Adrenal gland (tissue), 5 donors: ENCODE data around the gene FNDC3B.

Experiments used
- POLR2A ChIP-seq, 2 donors: fragments of 450-650 bp; IDR thresholded peaks; one replicate each; pipeline ENCODE4 v1.6.1; 2017; ENCODE audit warnings: antibody characterized with exemption in 2 of 2, mild to moderate bottlenecking in 2 of 2, moderate library complexity in 1 of 2
- TF ChIP-seq, protein P1 (sequence below), 6 experiments: fragments of 450-650 bp in 4 of 6; fragments of 200-600 bp in 2 of 6; sonication (generic) in 1 of 6; IDR thresholded peaks; 1 replicate in 5 of 6; 2 replicates in 1 of 6; pipeline versions ENCODE4 v1.5.1 to v1.8.0; 2016 to 2021; ENCODE audit warnings: antibody characterized with exemption in 6 of 6, mild to moderate bottlenecking in 2 of 6, moderate library complexity in 1 of 6
- donor health status: DM: no; HTN: no; CAD: no.

GRCh38 chr3:172177046-172177445, 137.7 kb downstream of the FNDC3B start:
- TF ChIP-seq, protein P1, sequence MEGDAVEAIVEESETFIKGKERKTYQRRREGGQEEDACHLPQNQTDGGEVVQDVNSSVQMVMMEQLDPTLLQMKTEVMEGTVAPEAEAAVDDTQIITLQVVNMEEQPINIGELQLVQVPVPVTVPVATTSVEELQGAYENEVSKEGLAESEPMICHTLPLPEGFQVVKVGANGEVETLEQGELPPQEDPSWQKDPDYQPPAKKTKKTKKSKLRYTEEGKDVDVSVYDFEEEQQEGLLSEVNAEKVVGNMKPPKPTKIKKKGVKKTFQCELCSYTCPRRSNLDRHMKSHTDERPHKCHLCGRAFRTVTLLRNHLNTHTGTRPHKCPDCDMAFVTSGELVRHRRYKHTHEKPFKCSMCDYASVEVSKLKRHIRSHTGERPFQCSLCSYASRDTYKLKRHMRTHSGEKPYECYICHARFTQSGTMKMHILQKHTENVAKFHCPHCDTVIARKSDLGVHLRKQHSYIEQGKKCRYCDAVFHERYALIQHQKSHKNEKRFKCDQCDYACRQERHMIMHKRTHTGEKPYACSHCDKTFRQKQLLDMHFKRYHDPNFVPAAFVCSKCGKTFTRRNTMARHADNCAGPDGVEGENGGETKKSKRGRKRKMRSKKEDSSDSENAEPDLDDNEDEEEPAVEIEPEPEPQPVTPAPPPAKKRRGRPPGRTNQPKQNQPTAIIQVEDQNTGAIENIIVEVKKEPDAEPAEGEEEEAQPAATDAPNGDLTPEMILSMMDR (IDR thresholded peaks at IDR 0.05): no peak
- no peak for TF ChIP-seq POLR2A (IDR thresholded peaks at IDR 0.05)
